ENCODE data around the gene ENAH.

The ENAH gene

GRCh38 chr1:225539069-225539468, 113.9 kb downstream of the ENAH start:
- TF ChIP-seq SIN3A (IDR thresholded peaks at IDR 0.05; ENCODE audit: borderline replicate concordance, insufficient read depth, low read length) (no peak), TAF1 (IDR thresholded peaks at IDR 0.05; ENCODE audit: borderline replicate concordance, insufficient read depth, low read length) (no peak), FOXP2 (optimal IDR thresholded peaks at IDR 0.05; ENCODE audit: borderline replicate concordance, extremely low read depth, extremely low read length, insufficient read depth) (no peak), POLR2AphosphoS5 (IDR thresholded peaks at IDR 0.05; ENCODE audit: low read depth, low read length) (no peak)
- TF ChIP-seq, protein P1, sequence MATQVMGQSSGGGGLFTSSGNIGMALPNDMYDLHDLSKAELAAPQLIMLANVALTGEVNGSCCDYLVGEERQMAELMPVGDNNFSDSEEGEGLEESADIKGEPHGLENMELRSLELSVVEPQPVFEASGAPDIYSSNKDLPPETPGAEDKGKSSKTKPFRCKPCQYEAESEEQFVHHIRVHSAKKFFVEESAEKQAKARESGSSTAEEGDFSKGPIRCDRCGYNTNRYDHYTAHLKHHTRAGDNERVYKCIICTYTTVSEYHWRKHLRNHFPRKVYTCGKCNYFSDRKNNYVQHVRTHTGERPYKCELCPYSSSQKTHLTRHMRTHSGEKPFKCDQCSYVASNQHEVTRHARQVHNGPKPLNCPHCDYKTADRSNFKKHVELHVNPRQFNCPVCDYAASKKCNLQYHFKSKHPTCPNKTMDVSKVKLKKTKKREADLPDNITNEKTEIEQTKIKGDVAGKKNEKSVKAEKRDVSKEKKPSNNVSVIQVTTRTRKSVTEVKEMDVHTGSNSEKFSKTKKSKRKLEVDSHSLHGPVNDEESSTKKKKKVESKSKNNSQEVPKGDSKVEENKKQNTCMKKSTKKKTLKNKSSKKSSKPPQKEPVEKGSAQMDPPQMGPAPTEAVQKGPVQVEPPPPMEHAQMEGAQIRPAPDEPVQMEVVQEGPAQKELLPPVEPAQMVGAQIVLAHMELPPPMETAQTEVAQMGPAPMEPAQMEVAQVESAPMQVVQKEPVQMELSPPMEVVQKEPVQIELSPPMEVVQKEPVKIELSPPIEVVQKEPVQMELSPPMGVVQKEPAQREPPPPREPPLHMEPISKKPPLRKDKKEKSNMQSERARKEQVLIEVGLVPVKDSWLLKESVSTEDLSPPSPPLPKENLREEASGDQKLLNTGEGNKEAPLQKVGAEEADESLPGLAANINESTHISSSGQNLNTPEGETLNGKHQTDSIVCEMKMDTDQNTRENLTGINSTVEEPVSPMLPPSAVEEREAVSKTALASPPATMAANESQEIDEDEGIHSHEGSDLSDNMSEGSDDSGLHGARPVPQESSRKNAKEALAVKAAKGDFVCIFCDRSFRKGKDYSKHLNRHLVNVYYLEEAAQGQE (IDR thresholded peaks at IDR 0.05; ENCODE audit: insufficient read depth in 1 of 2, low read depth in 2 of 2, low read length in 2 of 2) = no peak

GRCh38 chr1:225537554-225538251, 115.2 kb downstream of the ENAH start:
- TF ChIP-seq POLR2AphosphoS5 (IDR thresholded peaks at IDR 0.05; ENCODE audit: low read depth, low read length) (no peak), TAF1 (IDR thresholded peaks at IDR 0.05; ENCODE audit: borderline replicate concordance, insufficient read depth, low read length) (no peak), FOXP2 (optimal IDR thresholded peaks at IDR 0.05; ENCODE audit: borderline replicate concordance, extremely low read depth, extremely low read length, insufficient read depth) (no peak), SIN3A (IDR thresholded peaks at IDR 0.05; ENCODE audit: borderline replicate concordance, insufficient read depth, low read length) (no peak)
- TF ChIP-seq, protein P1 (IDR thresholded peaks at IDR 0.05; ENCODE audit: insufficient read depth in 1 of 2, low read depth in 2 of 2, low read length in 2 of 2) = no peak

GRCh38 chr1:225535280-225535679, 117.6 kb downstream of the ENAH start:
- TF ChIP-seq TAF1 (IDR thresholded peaks at IDR 0.05; ENCODE audit: borderline replicate concordance, insufficient read depth, low read length) = no peak
- TF ChIP-seq, protein P1 (IDR thresholded peaks at IDR 0.05; ENCODE audit: insufficient read depth in 1 of 2, low read depth in 2 of 2, low read length in 2 of 2) = no peak
- no peak for TF ChIP-seq SIN3A (IDR thresholded peaks at IDR 0.05; ENCODE audit: borderline replicate concordance, insufficient read depth, low read length)
- no peak for TF ChIP-seq POLR2AphosphoS5 (IDR thresholded peaks at IDR 0.05; ENCODE audit: low read depth, low read length)
- no peak for TF ChIP-seq FOXP2 (optimal IDR thresholded peaks at IDR 0.05; ENCODE audit: borderline replicate concordance, extremely low read depth, extremely low read length, insufficient read depth)

- TF ChIP-seq POLR2AphosphoS5 (IDR thresholded peaks at IDR 0.05; ENCODE audit: low read depth, low read length) (no peak), FOXP2 (optimal IDR thresholded peaks at IDR 0.05; ENCODE audit: borderline replicate concordance, extremely low read depth, extremely low read length, insufficient read depth) (no peak), TAF1 (IDR thresholded peaks at IDR 0.05; ENCODE audit: borderline replicate concordance, insufficient read depth, low read length) (no peak), SIN3A (IDR thresholded peaks at IDR 0.05; ENCODE audit: borderline replicate concordance, insufficient read depth, low read length) (no peak)
- TF ChIP-seq, protein P1 (IDR thresholded peaks at IDR 0.05; ENCODE audit: insufficient read depth in 1 of 2, low read depth in 2 of 2, low read length in 2 of 2) = no peak
Observed at GRCh38 chr1:225534772-225535171, 118.2 kb downstream of the ENAH start.
